Lower lobe of right lung (tissue), 2 donors: Measurements from ENCODE around the gene CACNA1B. TPM values are rescaled to one million over a fixed set of nuclear protein-coding genes. Genes with fewer than 3 reads are reported as not detected.

Experiments used
- ATAC-seq, 2 donors: fragments of 200-7000 bp; cut with Tn5 transposase; one replicate each; pipeline ENCODE4 v1.9.1; 2020 to 2022; ENCODE audit warnings: mild to moderate bottlenecking in 2 of 2, moderate library complexity in 2 of 2
- DNase-seq: peaks from one replicate; pipeline ENCODE4 v3.0.0-alpha.2; 2020
- H3K27ac ChIP-seq: fragments of 200-600 bp; one replicate; pipeline ENCODE4 v1.8.0; 2022
- H3K27me3 ChIP-seq: fragments of 200-600 bp; one replicate; pipeline ENCODE4 v1.8.0; 2022; ENCODE audit warnings: low read depth
- H3K36me3 ChIP-seq: fragments of 200-600 bp; one replicate; pipeline ENCODE4 v1.8.0; 2022; ENCODE audit warnings: mild to moderate bottlenecking
- H3K4me1 ChIP-seq: fragments of 200-600 bp; one replicate; pipeline ENCODE4 v1.8.0; 2022
- H3K4me3 ChIP-seq: fragments of 200-600 bp; one replicate; pipeline ENCODE4 v1.8.0; 2022; ENCODE audit warnings: mild to moderate bottlenecking
- H3K9me3 ChIP-seq: fragments of 200-600 bp; one replicate; pipeline ENCODE4 v1.8.0; 2022
- intact Hi-C: fragments of 100-400 bp; cut with DNase I; formaldehyde crosslinking; loops from one replicate; pipeline ENCODE4 v1.11.0; 2022
- total RNA-seq: library from RNA; stranded (reverse); fragmentation: NEBNext Ultra II Directional; extraction: Animal tissue kit (Norgen Biotek cat#: 25700); gene quantifications from one replicate; pipeline ENCODE4 v1.2.1, GENCODE V29; 2021
- TF ChIP-seq, protein P1 (sequence below): fragments of 200-600 bp; IDR thresholded peaks from one replicate; pipeline ENCODE4 v1.8.0; 2022; ENCODE audit warnings: antibody characterized with exemption, mild to moderate bottlenecking
- donor health status: DM: no; HTN: yes; CAD: no; lungs with severe emphysema.

The CACNA1B gene
- total RNA-seq, 1 donor from 2014 or later, result 0.06 TPM

DNA sequence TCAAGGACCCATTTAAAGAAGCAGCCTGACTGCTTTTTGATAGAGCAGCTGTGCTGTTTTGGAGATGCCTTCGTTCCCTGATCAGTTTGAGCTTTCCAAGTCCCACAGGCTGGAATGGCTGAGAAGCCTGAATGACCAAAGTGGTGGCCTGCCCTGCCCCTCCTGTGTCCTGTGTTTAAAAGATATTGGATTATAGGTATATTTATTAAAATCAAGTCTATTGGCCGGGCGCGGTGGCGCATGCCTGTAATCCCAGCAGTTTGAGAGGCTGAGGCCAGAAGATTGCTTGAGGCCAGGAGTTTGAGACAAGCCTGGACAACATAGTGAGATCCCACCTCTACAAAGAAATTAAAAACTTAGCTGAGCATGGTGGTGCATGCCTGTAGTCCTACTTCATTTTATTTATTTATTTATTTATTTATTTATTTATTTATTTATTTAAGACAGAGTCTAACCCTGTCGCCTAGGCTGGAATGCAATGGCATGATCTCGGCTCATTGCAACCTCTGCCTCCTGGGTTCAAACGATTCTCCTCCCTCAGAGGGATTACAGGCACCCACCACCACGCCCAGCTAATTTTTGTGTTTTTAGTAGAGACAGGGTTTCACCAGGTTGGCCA, 87.7 kb downstream of the CACNA1B start:
- intact Hi-C loops, result no loop called here
- TF ChIP-seq, protein P1, sequence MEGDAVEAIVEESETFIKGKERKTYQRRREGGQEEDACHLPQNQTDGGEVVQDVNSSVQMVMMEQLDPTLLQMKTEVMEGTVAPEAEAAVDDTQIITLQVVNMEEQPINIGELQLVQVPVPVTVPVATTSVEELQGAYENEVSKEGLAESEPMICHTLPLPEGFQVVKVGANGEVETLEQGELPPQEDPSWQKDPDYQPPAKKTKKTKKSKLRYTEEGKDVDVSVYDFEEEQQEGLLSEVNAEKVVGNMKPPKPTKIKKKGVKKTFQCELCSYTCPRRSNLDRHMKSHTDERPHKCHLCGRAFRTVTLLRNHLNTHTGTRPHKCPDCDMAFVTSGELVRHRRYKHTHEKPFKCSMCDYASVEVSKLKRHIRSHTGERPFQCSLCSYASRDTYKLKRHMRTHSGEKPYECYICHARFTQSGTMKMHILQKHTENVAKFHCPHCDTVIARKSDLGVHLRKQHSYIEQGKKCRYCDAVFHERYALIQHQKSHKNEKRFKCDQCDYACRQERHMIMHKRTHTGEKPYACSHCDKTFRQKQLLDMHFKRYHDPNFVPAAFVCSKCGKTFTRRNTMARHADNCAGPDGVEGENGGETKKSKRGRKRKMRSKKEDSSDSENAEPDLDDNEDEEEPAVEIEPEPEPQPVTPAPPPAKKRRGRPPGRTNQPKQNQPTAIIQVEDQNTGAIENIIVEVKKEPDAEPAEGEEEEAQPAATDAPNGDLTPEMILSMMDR, result no peak
- DNase-seq, result peak; percentile 20

DNA sequence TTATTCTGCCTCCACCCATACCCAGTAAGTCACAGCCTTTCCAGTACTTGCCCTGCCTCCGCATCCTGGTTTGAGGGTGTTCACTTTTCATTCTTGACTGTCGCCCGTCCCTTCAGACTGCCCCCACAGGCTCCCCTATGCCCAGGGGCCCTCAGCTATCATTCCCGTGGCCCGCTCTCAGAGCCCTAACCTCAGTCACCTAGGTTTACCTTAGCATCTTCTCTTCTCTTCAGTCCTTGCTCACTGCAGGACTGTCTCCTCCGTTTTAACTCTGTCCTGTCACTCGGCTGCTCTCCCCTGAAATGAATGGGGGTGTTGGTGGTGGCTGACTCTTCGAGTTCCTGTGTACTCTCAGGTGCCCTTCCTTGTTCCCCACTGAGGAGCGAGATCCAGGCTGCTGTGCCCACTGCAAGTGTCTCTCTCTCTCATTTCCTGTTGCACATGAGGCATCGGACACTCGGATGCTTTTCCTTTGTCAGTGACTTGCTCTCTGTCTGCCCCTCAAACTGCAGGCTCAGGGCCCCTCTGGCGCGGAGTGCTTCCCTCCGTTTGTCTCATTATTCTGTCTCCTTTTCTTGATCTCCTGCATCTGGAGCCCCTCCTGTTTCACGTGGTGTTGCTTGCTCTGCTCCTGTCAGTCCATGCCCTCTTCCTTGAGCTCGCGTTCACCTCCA, 89.8 kb downstream of the CACNA1B start:
- peak; percentile 17 for DNase-seq
- ATAC-seq, result no peak
- intact Hi-C loops, result no loop called here

More for the DNA sequence above, 87.7 kb downstream of the CACNA1B start:
- H3K27me3 ChIP-seq, result peaks cover 3% of the 10 kb centered on the region
- no peak for ATAC-seq
- H3K9me3 ChIP-seq, result no peaks in the 10 kb centered on the region
- no peak overlapping the region for H3K27ac ChIP-seq
- no peak overlapping the region for H3K4me3 ChIP-seq
- H3K4me1 ChIP-seq, result no peaks in the 10 kb centered on the region
- H3K36me3 ChIP-seq, result no peaks in the 10 kb centered on the region

DNA sequence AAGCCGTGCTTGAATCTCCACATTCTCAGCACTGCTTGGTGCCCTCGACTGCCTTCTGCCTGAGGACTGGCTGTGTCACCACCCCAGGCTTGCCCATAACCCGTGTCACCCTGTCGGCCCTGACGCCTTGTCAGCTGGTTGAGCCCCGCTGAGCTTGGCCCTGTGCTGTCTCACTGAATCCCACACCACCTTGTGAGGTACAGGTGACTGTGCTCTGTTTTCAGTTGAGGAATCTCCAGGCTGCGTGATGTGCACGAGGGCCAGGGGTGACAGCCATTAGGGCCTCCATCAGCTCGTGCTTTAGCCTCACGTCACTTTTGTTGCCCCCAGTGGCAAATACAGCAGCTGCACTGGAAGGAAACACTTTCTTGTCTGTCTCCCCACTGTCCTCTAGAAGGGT, 90.7 kb downstream of the CACNA1B start:
- ATAC-seq (no peak), DNase-seq (peak; percentile 42)
- intact Hi-C loops, result no loop called here
- H3K27ac ChIP-seq, result no peak overlapping the region
- no peak overlapping the region for H3K4me3 ChIP-seq
- no peaks in the 10 kb centered on the region for H3K9me3 ChIP-seq
- no peaks in the 10 kb centered on the region for H3K36me3 ChIP-seq
- H3K27me3 ChIP-seq, result no peaks in the 10 kb centered on the region
- H3K4me1 ChIP-seq, result no peaks in the 10 kb centered on the region
- TF ChIP-seq, protein P1, result no peak

More for the DNA sequence above, 89.8 kb downstream of the CACNA1B start:
- H3K36me3 ChIP-seq, result no peaks in the 10 kb centered on the region
- TF ChIP-seq, protein P1, result no peak
- no peaks in the 10 kb centered on the region for H3K9me3 ChIP-seq
- H3K4me3 ChIP-seq, result no peak overlapping the region
- H3K27ac ChIP-seq, result no peak overlapping the region
- no peaks in the 10 kb centered on the region for H3K27me3 ChIP-seq
- H3K4me1 ChIP-seq, result no peaks in the 10 kb centered on the region

DNA sequence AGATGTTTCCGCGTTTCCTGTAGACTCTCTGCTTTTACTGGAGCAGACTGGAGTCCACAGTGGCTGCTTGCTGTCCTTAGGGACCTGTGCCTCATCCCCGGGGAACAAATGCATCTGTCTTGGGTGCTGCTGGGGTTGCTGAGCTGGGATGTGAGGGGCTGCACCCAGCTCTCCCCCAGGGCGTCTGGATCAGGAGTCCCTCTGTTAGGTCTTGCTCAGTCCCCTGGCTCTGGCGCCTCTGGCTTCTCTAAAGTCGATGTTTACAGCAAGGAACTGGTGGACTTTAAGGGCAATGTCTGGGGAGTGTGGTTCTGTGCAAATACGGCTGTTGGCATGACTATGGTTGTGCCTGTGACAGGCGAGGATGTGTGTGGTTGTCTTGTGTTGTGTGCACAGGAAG, 91.4 kb downstream of the CACNA1B start:
- Histone ChIP-seq H3K9me3 (no peaks in the 10 kb centered on the region), H3K4me1 (no peaks in the 10 kb centered on the region), H3K36me3 (no peaks in the 10 kb centered on the region), H3K4me3 (no peak overlapping the region), H3K27ac (no peak overlapping the region), H3K27me3 (peaks cover 3% of the 10 kb centered on the region)
- intact Hi-C loops, result no loop called here
- TF ChIP-seq, protein P1, result no peak
- ATAC-seq (no peak), DNase-seq (peak; percentile 13)

DNA sequence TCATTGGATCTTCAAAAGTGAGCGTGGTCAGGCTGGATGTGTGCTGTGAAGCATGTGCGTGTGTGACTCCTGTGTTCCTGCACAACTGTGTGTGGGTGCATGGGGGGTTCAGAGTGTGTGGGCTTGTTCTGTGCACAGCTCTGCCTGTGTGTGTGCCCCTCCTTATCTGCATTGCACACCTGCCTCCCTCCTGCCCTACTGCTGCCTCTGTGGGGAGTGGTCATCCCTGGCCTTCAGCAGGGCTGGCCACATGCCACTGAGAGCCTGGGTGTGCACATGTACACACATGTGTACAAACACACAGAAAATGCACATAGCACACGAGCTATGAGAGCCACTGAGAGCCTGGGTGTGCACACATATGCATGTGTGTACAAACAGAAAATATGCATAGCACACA, 92.1 kb downstream of the CACNA1B start:
- Histone ChIP-seq H3K4me3 (no peak overlapping the region), H3K9me3 (no peaks in the 10 kb centered on the region), H3K36me3 (no peaks in the 10 kb centered on the region), H3K27ac (no peak overlapping the region), H3K27me3 (peaks cover 3% of the 10 kb centered on the region), H3K4me1 (no peaks in the 10 kb centered on the region)
- peak; percentile 23 for DNase-seq
- peak in 1 of 2 donors; percentile 14 for ATAC-seq
- TF ChIP-seq, protein P1, result no peak
- intact Hi-C loops, result no loop called here
